Activated naive CD8-positive, alpha-beta T cell treated with anti-CD3 and anti-CD28 coated beads, Interleukin-2, amount 50 U/mL, for 16 hours (primary cell): Measurements from ENCODE around the gene EHD1.

ENCODE experiments used
- DNase-seq: peaks from one replicate; pipeline ENCODE4 v3.0.0-alpha.2; 2020; ENCODE audit warnings: low read depth, low spot score

The EHD1 gene

GRCh38 chr11:64874308-64875240 lies 3.8 kb downstream of the EHD1 start:
- no peak for DNase-seq

- DNase-seq = no peak
Measured at GRCh38 chr11:64872790-64873488, 5.5 kb downstream of the EHD1 start.

GRCh38 chr11:64871492-64871891 lies 6.9 kb downstream of the EHD1 start:
- DNase-seq = no peak

- no peak for DNase-seq
Measured at GRCh38 chr11:64870893-64871466, 7.4 kb downstream of the EHD1 start.

GRCh38 chr11:64870176-64870892 lies 8.1 kb downstream of the EHD1 start:
- no peak for DNase-seq

- DNase-seq = no peak
Measured at GRCh38 chr11:64869571-64870175, 8.7 kb downstream of the EHD1 start.

- no peak for DNase-seq
Measured at GRCh38 chr11:64868904-64869570, 9.4 kb downstream of the EHD1 start.

- no peak for DNase-seq
Measured at GRCh38 chr11:64867748-64868462, 10.5 kb downstream of the EHD1 start.

- no peak for DNase-seq
Measured at GRCh38 chr11:64866173-64866491, 12.3 kb downstream of the EHD1 start.

- DNase-seq = no peak
Measured at GRCh38 chr11:64865286-64866172, 12.9 kb downstream of the EHD1 start.

GRCh38 chr11:64864473-64865285 lies 13.7 kb downstream of the EHD1 start:
- DNase-seq = no peak

GRCh38 chr11:64864135-64864472 lies 14.3 kb downstream of the EHD1 start:
- no peak for DNase-seq

GRCh38 chr11:64863391-64864060 lies 14.9 kb downstream of the EHD1 start:
- DNase-seq = no peak

GRCh38 chr11:64862987-64863390 lies 15.4 kb downstream of the EHD1 start:
- DNase-seq = no peak

GRCh38 chr11:64861227-64861975 lies 17.0 kb downstream of the EHD1 start:
- no peak for DNase-seq

GRCh38 chr11:64859542-64860414 lies 18.6 kb downstream of the EHD1 start:
- DNase-seq = no peak
